Natural killer cell treated with Interleukin-12 subunit alpha and Interleukin-12 subunit beta and Interleukin-15 and Interleukin-18, amount 100 ng/mL, for 72 hours (primary cell): Measurements from ENCODE around the gene WDR73. TPM values are rescaled to one million over a fixed set of nuclear protein-coding genes. Genes with fewer than 3 reads are reported as not detected.
A peak's percentile ranks its signal among the peaks of the same experiment; 100 is the strongest.
"Not testable (repeated sequence)": the region's sequence is repeated elsewhere in the genome, so short reads cannot be mapped to it uniquely, and the experiment has no call there.

Experiments
- ATAC-seq, 2 donors: fragments of 150-1000 bp; cut with Tn5 transposase in 1 of 2; sonication (Bioruptor Pico), chemical (Tn5 transposase) in 1 of 2; 2 replicates each; pipeline ENCODE4 v1.10.0; 2021
- DNase-seq: peaks from one replicate; pipeline ENCODE4 v3.0.0; 2022; ENCODE audit warnings: low spot score
- H3K27ac Mint-ChIP-seq, 2 donors: 1 replicate in 1 of 2; 2 replicates in 1 of 2; pipeline ENCODE4 v1.8.0; 2022; ENCODE audit warnings: mixed read lengths in 2 of 2, mild to moderate bottlenecking in 1 of 2, moderate library complexity in 1 of 2
- H3K27me3 Mint-ChIP-seq, 2 donors: 1 replicate in 1 of 2; 2 replicates in 1 of 2; pipeline ENCODE4 v1.8.0; 2022; ENCODE audit warnings: mixed read lengths in 2 of 2
- H3K36me3 Mint-ChIP-seq: one replicate; pipeline ENCODE4 v1.8.0; 2022; ENCODE audit warnings: mixed read lengths
- H3K4me1 Mint-ChIP-seq, 2 donors: 1 replicate in 1 of 2; 2 replicates in 1 of 2; pipeline ENCODE4 v1.8.0; 2022; ENCODE audit warnings: low read depth in 2 of 2, mixed read lengths in 2 of 2, mild to moderate bottlenecking in 1 of 2
- H3K4me3 Mint-ChIP-seq: one replicate; pipeline ENCODE4 v1.8.0; 2022; ENCODE audit warnings: mixed read lengths
- H3K9me3 Mint-ChIP-seq: 2 replicates; pipeline ENCODE4 v1.8.0; 2022; ENCODE audit warnings: mixed read lengths
- total RNA-seq, 2 donors: library from RNA; stranded (reverse); gene quantifications; one replicate each; pipeline ENCODE4 v1.2.3, GENCODE V29; 2022

Gene WDR73
- total RNA-seq, 2 donors from 2014 or later = 19.7 to 41.2 TPM

GRCh38 chr15:84648539-84648938 is 5.5 kb downstream of the WDR73 start:
- H3K4me3 Mint-ChIP-seq = no peak overlapping the region
- H3K27ac Mint-ChIP-seq = peak overlapping the region in 1 of 2 donors; percentile 53
- ATAC-seq = no peak
- peaks cover 24 to 36% of the 10 kb centered on the region in 2 donors for H3K4me1 Mint-ChIP-seq
- DNase-seq = no peak
- H3K9me3 Mint-ChIP-seq = no peaks in the 10 kb centered on the region
- no peaks in the 10 kb centered on the region for H3K27me3 Mint-ChIP-seq
- H3K36me3 Mint-ChIP-seq = peaks cover 31% of the 10 kb centered on the region

- Mint-ChIP-seq H3K4me3 (no peak overlapping the region), H3K36me3 (peaks cover 31% of the 10 kb centered on the region), H3K9me3 (no peaks in the 10 kb centered on the region), H3K27me3 (no peaks in the 10 kb centered on the region), H3K4me1 (peaks cover 23 to 29% of the 10 kb centered on the region in 2 donors), H3K27ac (peak overlapping the region in 1 of 2 donors; percentile 53)
- DNase-seq = no peak
- no peak for ATAC-seq
Observed at GRCh38 chr15:84647726-84648125, 6.4 kb downstream of the WDR73 start.

GRCh38 chr15:84645997-84646396 is 8.1 kb downstream of the WDR73 start:
- DNase-seq = peak; percentile 22
- Mint-ChIP-seq H3K27ac (peak overlapping the region in 1 of 2 donors; percentile 77), H3K36me3 (peaks cover 17% of the 10 kb centered on the region), H3K9me3 (no peaks in the 10 kb centered on the region), H3K4me3 (no peak overlapping the region), H3K27me3 (no peaks in the 10 kb centered on the region), H3K4me1 (peaks cover 14% of the 10 kb centered on the region in 2 donors)
- ATAC-seq = no peak

GRCh38 chr15:84645496-84645895 is 8.6 kb downstream of the WDR73 start:
- no peak for ATAC-seq
- no peaks in the 10 kb centered on the region for H3K9me3 Mint-ChIP-seq
- peaks cover 17% of the 10 kb centered on the region for H3K36me3 Mint-ChIP-seq
- peak overlapping the region in 1 of 2 donors; percentile 77 for H3K27ac Mint-ChIP-seq
- peak; percentile 53 for DNase-seq
- H3K4me3 Mint-ChIP-seq = no peak overlapping the region
- H3K4me1 Mint-ChIP-seq = peaks cover 14% of the 10 kb centered on the region in 2 donors
- H3K27me3 Mint-ChIP-seq = no peaks in the 10 kb centered on the region

- Mint-ChIP-seq H3K27ac (no peak overlapping the region), H3K9me3 (no peaks in the 10 kb centered on the region), H3K27me3 (no peaks in the 10 kb centered on the region), H3K4me3 (no peak overlapping the region), H3K4me1 (peaks cover 10% of the 10 kb centered on the region in 2 donors), H3K36me3 (peaks cover 12% of the 10 kb centered on the region)
- no peak for DNase-seq
- ATAC-seq = no peak
Observed at GRCh38 chr15:84643838-84644237, 10.2 kb downstream of the WDR73 start.

GRCh38 chr15:84642640-84643039 is 11.4 kb downstream of the WDR73 start:
- DNase-seq, ATAC-seq, H3K9me3 Mint-ChIP-seq, H3K27me3 Mint-ChIP-seq, H3K4me1 Mint-ChIP-seq, H3K36me3 Mint-ChIP-seq, H3K4me3 Mint-ChIP-seq, H3K27ac Mint-ChIP-seq: not testable (repeated sequence)

GRCh38 chr15:84641871-84642270 is 12.2 kb downstream of the WDR73 start:
- not testable (repeated sequence) for H3K27ac Mint-ChIP-seq, H3K4me1 Mint-ChIP-seq, H3K27me3 Mint-ChIP-seq, ATAC-seq, DNase-seq, H3K36me3 Mint-ChIP-seq, H3K4me3 Mint-ChIP-seq, H3K9me3 Mint-ChIP-seq

- ATAC-seq = no peak
- H3K4me3 Mint-ChIP-seq = no peak overlapping the region
- no peaks in the 10 kb centered on the region for H3K27me3 Mint-ChIP-seq
- H3K9me3 Mint-ChIP-seq = no peaks in the 10 kb centered on the region
- peaks cover 18 to 21% of the 10 kb centered on the region in 2 donors for H3K4me1 Mint-ChIP-seq
- H3K27ac Mint-ChIP-seq = peak overlapping the region in 1 of 2 donors; percentile 12
- DNase-seq = no peak
- H3K36me3 Mint-ChIP-seq = no peaks in the 10 kb centered on the region
Observed at GRCh38 chr15:84638103-84638502, 16.0 kb downstream of the WDR73 start.

GRCh38 chr15:84634228-84634837 is 19.8 kb downstream of the WDR73 start:
- Mint-ChIP-seq H3K4me1 (peaks cover 37 to 39% of the 10 kb centered on the region in 2 donors), H3K9me3 (no peaks in the 10 kb centered on the region), H3K27ac (peak overlapping the region; percentile 96 to 99), H3K4me3 (peak overlapping the region; percentile 92), H3K27me3 (no peaks in the 10 kb centered on the region), H3K36me3 (no peaks in the 10 kb centered on the region)
- ATAC-seq (no peak), DNase-seq (peak; percentile 31)

- Mint-ChIP-seq H3K27me3 (no peaks in the 10 kb centered on the region), H3K27ac (peak overlapping the region; percentile 96 to 99), H3K36me3 (no peaks in the 10 kb centered on the region), H3K4me1 (peaks cover 37 to 39% of the 10 kb centered on the region in 2 donors), H3K4me3 (peak overlapping the region; percentile 92), H3K9me3 (no peaks in the 10 kb centered on the region)
- peak; percentile 84 for DNase-seq
- ATAC-seq = peak; percentile 77 to 81
Observed at GRCh38 chr15:84633311-84634227, 20.5 kb downstream of the WDR73 start.

GRCh38 chr15:84631706-84632272 is 22.3 kb downstream of the WDR73 start:
- peaks cover 33 to 39% of the 10 kb centered on the region in 2 donors for H3K4me1 Mint-ChIP-seq
- no peaks in the 10 kb centered on the region for H3K27me3 Mint-ChIP-seq
- H3K9me3 Mint-ChIP-seq = no peaks in the 10 kb centered on the region
- H3K36me3 Mint-ChIP-seq = no peaks in the 10 kb centered on the region
- H3K4me3 Mint-ChIP-seq = peak overlapping the region; percentile 92
- no peak for ATAC-seq
- DNase-seq = no peak
- H3K27ac Mint-ChIP-seq = peak overlapping the region; percentile 96 to 99

GRCh38 chr15:84629033-84629432 is 25.1 kb downstream of the WDR73 start:
- H3K27ac Mint-ChIP-seq = no peak overlapping the region
- H3K4me1 Mint-ChIP-seq = peaks cover 20 to 25% of the 10 kb centered on the region in 2 donors
- no peak for ATAC-seq
- no peak overlapping the region for H3K4me3 Mint-ChIP-seq
- no peaks in the 10 kb centered on the region for H3K27me3 Mint-ChIP-seq
- H3K36me3 Mint-ChIP-seq = no peaks in the 10 kb centered on the region
- no peaks in the 10 kb centered on the region for H3K9me3 Mint-ChIP-seq
- peak; percentile 18 for DNase-seq

- H3K4me1 Mint-ChIP-seq = peaks cover 0 to 8% of the 10 kb centered on the region in 2 donors
- peaks cover 9% of the 10 kb centered on the region for H3K9me3 Mint-ChIP-seq
- H3K36me3 Mint-ChIP-seq = peaks cover 13% of the 10 kb centered on the region
- H3K27ac Mint-ChIP-seq = peak overlapping the region in 1 of 2 donors; percentile 11
- no peak for DNase-seq
- H3K27me3 Mint-ChIP-seq = no peaks in the 10 kb centered on the region
- no peak for ATAC-seq
- H3K4me3 Mint-ChIP-seq = no peak overlapping the region
Observed at GRCh38 chr15:84625123-84625522, 29.0 kb downstream of the WDR73 start.

- Mint-ChIP-seq H3K9me3 (peaks cover 9% of the 10 kb centered on the region), H3K27ac (no peak overlapping the region)
- no peak for ATAC-seq
Observed at GRCh38 chr15:84624359-84624758, 29.7 kb downstream of the WDR73 start.

More at GRCh38 chr15:84624359-84624758, 29.7 kb downstream of the WDR73 start:
- H3K4me3 Mint-ChIP-seq = no peak overlapping the region
- H3K4me1 Mint-ChIP-seq = peaks cover 0 to 8% of the 10 kb centered on the region in 2 donors
- DNase-seq = no peak
- peaks cover 16% of the 10 kb centered on the region for H3K36me3 Mint-ChIP-seq
- no peaks in the 10 kb centered on the region for H3K27me3 Mint-ChIP-seq
